GM10266 (cell line): ENCODE data around the gene CNTN4.

Experiments used
- DNase-seq: peaks from one replicate; pipeline ENCODE4 v3.0.0; 2012; ENCODE audit errors: extremely low spot score
- CTCF ChIP-seq: IDR thresholded peaks from 2 replicates; pipeline ENCODE4 v1.5.1; 2012; ENCODE audit warnings: mild to moderate bottlenecking, low read depth; ENCODE audit not compliant: control insufficient read depth, insufficient read depth; ENCODE audit errors: missing control alignments

The CNTN4 gene

DNA sequence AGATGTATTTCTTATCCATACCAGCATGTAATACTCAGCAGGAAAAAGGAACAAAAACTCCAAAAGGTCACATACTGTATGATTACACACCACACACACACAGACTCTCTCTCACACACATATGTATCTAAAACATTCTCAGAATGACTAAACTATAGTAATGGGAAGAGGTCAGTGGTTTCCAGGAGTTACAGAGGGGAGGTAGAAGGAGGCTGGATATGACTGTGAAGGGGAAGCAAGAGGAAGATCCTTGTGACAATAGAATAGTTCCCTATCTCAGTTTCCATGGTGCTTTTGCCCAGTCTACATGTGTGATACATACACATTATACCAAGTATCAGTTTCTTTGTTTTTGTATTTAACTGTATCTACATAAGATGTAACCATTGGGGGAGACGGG is 821.4 kb downstream of the CNTN4 start:
- no peak for DNase-seq
- no peak for TF ChIP-seq CTCF

- DNase-seq = no peak
- TF ChIP-seq CTCF = no peak
Measured at GRCh38 chr3:2921452-2921851, 822.8 kb downstream of the CNTN4 start.

DNA sequence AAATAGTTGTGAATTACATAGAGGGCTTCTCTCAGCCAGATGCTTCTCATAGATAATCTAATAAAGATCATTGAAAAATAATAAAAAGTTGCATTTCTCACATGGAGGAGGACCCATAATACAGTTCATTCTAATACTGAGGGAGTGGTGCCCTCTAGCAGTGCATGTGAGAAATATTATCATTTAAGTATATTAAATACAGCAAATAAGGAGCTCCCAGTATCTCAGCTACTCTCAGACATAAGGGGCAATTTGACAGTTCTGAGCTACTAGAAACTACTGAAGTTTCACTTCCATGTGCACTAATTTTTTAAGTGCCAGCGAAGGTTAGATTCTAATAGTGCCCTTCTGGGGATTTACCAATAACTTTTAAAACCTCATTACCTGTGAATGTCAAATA is 823.2 kb downstream of the CNTN4 start:
- TF ChIP-seq CTCF = peak; percentile 38
- DNase-seq = peak; percentile 43

DNA sequence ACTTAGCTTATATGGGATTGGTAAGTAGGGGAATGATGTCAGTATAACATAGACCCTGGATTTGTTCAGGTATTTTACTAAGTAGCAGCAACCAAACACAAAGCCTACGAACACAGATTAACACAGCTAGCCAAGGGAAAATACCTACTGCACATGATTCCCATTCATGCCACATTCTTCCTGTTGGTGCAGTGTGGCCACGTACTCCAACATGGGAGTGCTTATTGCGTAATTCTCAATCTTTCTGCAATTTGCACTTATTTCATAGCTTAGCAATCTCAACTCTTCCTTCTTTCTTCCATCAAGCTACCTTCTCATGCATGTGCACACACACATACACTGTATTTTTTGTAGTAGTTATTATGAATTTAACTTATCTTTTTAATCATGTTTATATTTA is 824.7 kb downstream of the CNTN4 start:
- TF ChIP-seq CTCF = no peak
- DNase-seq = no peak

DNA sequence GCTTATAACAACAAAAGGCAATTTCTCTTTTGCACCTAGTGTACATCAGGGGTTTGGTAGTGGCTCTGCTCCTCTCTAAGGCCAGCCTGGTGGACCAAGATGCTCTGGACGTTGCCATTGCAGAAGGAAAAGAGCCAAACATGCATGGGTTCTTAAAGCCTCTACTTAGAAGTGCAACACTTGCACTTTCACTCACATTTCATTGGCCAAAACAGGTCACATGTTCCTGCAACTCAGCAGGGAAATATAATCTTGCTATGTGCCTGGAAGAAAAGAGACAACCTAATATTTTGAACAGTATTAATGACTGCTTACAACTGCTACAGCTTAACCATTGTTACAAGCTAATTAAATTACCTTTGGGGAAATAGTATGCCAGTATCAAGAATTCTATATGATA is 828.6 kb downstream of the CNTN4 start:
- DNase-seq = no peak
- no peak for TF ChIP-seq CTCF

DNA sequence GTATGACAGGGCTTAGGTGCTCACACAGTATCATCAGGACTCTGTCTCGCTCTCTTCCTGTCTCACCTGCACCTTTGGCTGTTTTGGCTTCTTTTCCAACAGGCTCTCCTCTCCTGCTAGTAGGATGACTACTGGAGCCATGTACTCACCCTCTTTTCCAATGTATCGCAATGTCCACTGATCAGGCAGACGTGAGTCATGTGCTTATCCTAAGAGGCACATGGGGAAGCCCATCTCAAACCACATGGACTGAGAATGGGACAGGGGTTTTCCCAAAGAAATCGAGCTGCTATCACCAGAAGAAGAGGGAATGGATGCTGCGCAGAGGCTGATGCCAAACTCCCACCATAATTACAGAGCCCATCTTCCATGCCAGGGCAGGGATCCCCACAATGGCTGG is 830.9 kb downstream of the CNTN4 start:
- no peak for DNase-seq
- TF ChIP-seq CTCF = no peak

DNA sequence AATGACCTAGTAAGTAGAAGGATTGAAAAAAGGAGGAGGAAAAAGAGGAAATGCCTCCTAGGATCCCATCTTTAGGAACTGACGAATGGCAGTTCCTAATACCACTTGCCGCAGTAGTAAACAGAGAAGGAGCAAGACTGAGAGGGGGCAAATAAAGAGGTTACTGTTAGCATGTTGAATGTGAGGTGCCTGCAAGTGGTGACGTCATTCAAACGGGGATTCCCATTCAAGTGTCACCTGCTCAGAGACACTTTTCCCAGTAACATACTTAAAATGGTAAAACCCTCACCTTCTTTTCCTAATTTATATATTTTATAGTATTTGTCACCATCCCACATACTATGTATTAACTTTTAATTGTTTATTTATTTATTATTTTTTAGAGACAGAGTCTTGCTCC is 832.6 kb downstream of the CNTN4 start:
- TF ChIP-seq CTCF = no peak
- DNase-seq = no peak

- TF ChIP-seq CTCF = no peak
- DNase-seq = no peak
Measured at GRCh38 chr3:2934541-2934940, 835.9 kb downstream of the CNTN4 start.
